ENCODE results near the gene CACNA1I. TPM values are rescaled to one million over a fixed set of nuclear protein-coding genes. Genes with fewer than 3 reads are reported as not detected.

Gene CACNA1I
- total and polyA plus RNA-seq, 9 donors = 0.02 to 0.23 (median 0.09) TPM; not detected in 1

GRCh38 chr22:39646398-39647063, 76.0 kb downstream of the CACNA1I start:
- Histone ChIP-seq H3K36me3 (no peaks in the 10 kb centered on the region), H3K27ac (no peak overlapping the region), H3K4me3 (no peak overlapping the region), H3K9me3 (no peaks in the 10 kb centered on the region), H3K27me3 (no peaks in the 10 kb centered on the region), H3K4me1 (ENCODE audit: insufficient read depth) (no peaks in the 10 kb centered on the region)
- TF ChIP-seq EP300 (IDR thresholded peaks at IDR 0.05) (no peak), CTCF (IDR thresholded peaks at IDR 0.05) (no peak), POLR2A (IDR thresholded peaks at IDR 0.05) (no peak)
- WGBS, 3 donors = 89 to 92% (median 89%) methylated on average over 31 of the region's 31 CpGs
- no peak for DNase-seq
- intact Hi-C loops (cut with DNase I) = no loop called here

- intact Hi-C loops (cut with DNase I) = no loop called here
- WGBS, 3 donors = 71 to 78% (median 71%) methylated on average over 31 to 35 of the region's 35 CpGs
These were observed 77.5 kb downstream of the CACNA1I start for GRCh38 chr22:39647836-39648629.

GRCh38 chr22:39648630-39648950, 78.0 kb downstream of the CACNA1I start:
- Histone ChIP-seq H3K9me3 (no peaks in the 10 kb centered on the region), H3K4me3 (no peak overlapping the region), H3K4me1 (ENCODE audit: insufficient read depth) (no peaks in the 10 kb centered on the region), H3K27me3 (no peaks in the 10 kb centered on the region), H3K27ac (no peak overlapping the region), H3K36me3 (no peaks in the 10 kb centered on the region)
- intact Hi-C loops (cut with DNase I) = no loop called here
- no peak for DNase-seq
- 79 to 89% (median 89%) methylated on average over 5 of the region's 5 CpGs for WGBS, 3 donors
- no peak for TF ChIP-seq EP300 (IDR thresholded peaks at IDR 0.05)
- TF ChIP-seq POLR2A (IDR thresholded peaks at IDR 0.05) = no peak
- no peak for TF ChIP-seq CTCF (IDR thresholded peaks at IDR 0.05)

More at GRCh38 chr22:39647836-39648629, 77.5 kb downstream of the CACNA1I start:
- Histone ChIP-seq H3K4me3 (no peak overlapping the region), H3K27me3 (no peaks in the 10 kb centered on the region), H3K36me3 (no peaks in the 10 kb centered on the region), H3K4me1 (ENCODE audit: insufficient read depth) (no peaks in the 10 kb centered on the region), H3K9me3 (no peaks in the 10 kb centered on the region), H3K27ac (no peak overlapping the region)
- no peak for DNase-seq
- TF ChIP-seq EP300 (IDR thresholded peaks at IDR 0.05) (no peak), CTCF (IDR thresholded peaks at IDR 0.05) (no peak), POLR2A (IDR thresholded peaks at IDR 0.05) (no peak)

GRCh38 chr22:39649500-39650089, 79.0 kb downstream of the CACNA1I start:
- 95 to 96% (median 95%) methylated on average over 41 of the region's 41 CpGs for WGBS, 3 donors
- DNase-seq = no peak
- TF ChIP-seq CTCF (IDR thresholded peaks at IDR 0.05) (no peak), POLR2A (IDR thresholded peaks at IDR 0.05) (no peak), EP300 (IDR thresholded peaks at IDR 0.05) (no peak)
- H3K36me3 ChIP-seq = no peaks in the 10 kb centered on the region
- no peaks in the 10 kb centered on the region for H3K4me1 ChIP-seq (ENCODE audit: insufficient read depth)
- H3K27me3 ChIP-seq = no peaks in the 10 kb centered on the region
- no peak overlapping the region for H3K27ac ChIP-seq
- intact Hi-C loops (cut with DNase I) = no loop called here
- H3K4me3 ChIP-seq = no peak overlapping the region
- H3K9me3 ChIP-seq = no peaks in the 10 kb centered on the region
